ENCODE measurements around the gene GRK2. TPM values are rescaled to one million over a fixed set of nuclear protein-coding genes. Genes with fewer than 3 reads are reported as not detected.

Gene GRK2
- polyA plus RNA-seq, 1 donor (not counting 4 experiments of a cell fraction or from before 2014, with no cell fraction given) = 21.1 TPM

GRCh38 chr11:67300256-67300755, 34.0 kb downstream of the GRK2 start:
- H3K36me3 ChIP-seq (ENCODE audit: control insufficient read depth in 2 of 2, extremely low read depth in 1 of 2, insufficient read depth in 2 of 2, low read length in 2 of 2) = peaks cover 31 to 32% of the 10 kb centered on the region in 2 experiments
- no peak overlapping the region for H2AFZ ChIP-seq (ENCODE audit: control insufficient read depth, low read length)
- H3K4me2 ChIP-seq (ENCODE audit: control insufficient read depth, extremely low read depth, insufficient read depth, low read depth, low read length) = no peak overlapping the region
- dilution Hi-C loops (cut with MboI; ENCODE audit: extremely low pct_ligation_motif_present, low sequenced_read_pairs) = no loop called here
- peaks cover 22% of the 10 kb centered on the region for H3K4me1 ChIP-seq (ENCODE audit: control insufficient read depth, extremely low read depth, insufficient read depth, low read length)
- no peaks in the 10 kb centered on the region for H3K27me3 ChIP-seq (ENCODE audit: control insufficient read depth, extremely low read depth, insufficient read depth, low read length)
- FAIRE-seq (no peak), DNase-seq (ENCODE audit: low read depth, low spot score) (no peak)
- H4K20me1 ChIP-seq (ENCODE audit: control insufficient read depth, extremely low read depth, insufficient read depth, low read length) = no peaks in the 10 kb centered on the region
- peaks cover 7% of the 10 kb centered on the region for H3K79me2 ChIP-seq (ENCODE audit: control insufficient read depth, insufficient read depth, low read length)
- peaks cover 3% of the 10 kb centered on the region for H3K9me3 ChIP-seq (ENCODE audit: control insufficient read depth, low read depth, low read length)
- TF ChIP-seq EZH2 (IDR thresholded peaks at IDR 0.05; ENCODE audit: low read length) = no peak
- TF ChIP-seq CTCF (optimal IDR thresholded peaks at IDR 0.05 in 1 of 3, IDR thresholded peaks at IDR 0.05 in 1 of 3, conservative IDR thresholded peaks at IDR 0.05 in 1 of 3; ENCODE audit: extremely low read depth in 1 of 3, insufficient read depth in 2 of 3, low read length in 3 of 3) = no peak
- H3K4me3 ChIP-seq (ENCODE audit: control insufficient read depth in 2 of 3, extremely low read depth in 1 of 3, insufficient read depth in 2 of 3, low read depth in 1 of 3, low read length in 3 of 3) = no peak overlapping the region
- no peaks in the 10 kb centered on the region for H3K9me1 ChIP-seq (ENCODE audit: control insufficient read depth, extremely low read depth, insufficient read depth, low read length)
- no peak overlapping the region for H3K9ac ChIP-seq (ENCODE audit: control insufficient read depth, extremely low read depth, insufficient read depth, low read length)
- no peak overlapping the region for H3K27ac ChIP-seq (ENCODE audit: control insufficient read depth, insufficient read depth, low read length)

GRCh38 chr11:67300756-67301312, 34.6 kb downstream of the GRK2 start:
- H3K4me2 ChIP-seq (ENCODE audit: control insufficient read depth, extremely low read depth, insufficient read depth, low read depth, low read length) = no peak overlapping the region
- no peak overlapping the region for H3K9ac ChIP-seq (ENCODE audit: control insufficient read depth, extremely low read depth, insufficient read depth, low read length)
- dilution Hi-C loops (cut with MboI; ENCODE audit: extremely low pct_ligation_motif_present, low sequenced_read_pairs) = no loop called here
- peaks cover 2% of the 10 kb centered on the region for H3K9me3 ChIP-seq (ENCODE audit: control insufficient read depth, low read depth, low read length)
- H3K9me1 ChIP-seq (ENCODE audit: control insufficient read depth, extremely low read depth, insufficient read depth, low read length) = no peaks in the 10 kb centered on the region
- peaks cover 5% of the 10 kb centered on the region for H3K79me2 ChIP-seq (ENCODE audit: control insufficient read depth, insufficient read depth, low read length)
- no peak for TF ChIP-seq EZH2 (IDR thresholded peaks at IDR 0.05; ENCODE audit: low read length)
- no peak for TF ChIP-seq CTCF (optimal IDR thresholded peaks at IDR 0.05 in 1 of 3, IDR thresholded peaks at IDR 0.05 in 1 of 3, conservative IDR thresholded peaks at IDR 0.05 in 1 of 3; ENCODE audit: extremely low read depth in 1 of 3, insufficient read depth in 2 of 3, low read length in 3 of 3)
- H3K36me3 ChIP-seq (ENCODE audit: control insufficient read depth in 2 of 2, extremely low read depth in 1 of 2, insufficient read depth in 2 of 2, low read length in 2 of 2) = peaks cover 31 to 32% of the 10 kb centered on the region in 2 experiments
- no peak overlapping the region for H2AFZ ChIP-seq (ENCODE audit: control insufficient read depth, low read length)
- no peak for DNase-seq (ENCODE audit: low read depth, low spot score)
- no peaks in the 10 kb centered on the region for H4K20me1 ChIP-seq (ENCODE audit: control insufficient read depth, extremely low read depth, insufficient read depth, low read length)
- H3K27ac ChIP-seq (ENCODE audit: control insufficient read depth, insufficient read depth, low read length) = no peak overlapping the region
- no peak overlapping the region for H3K4me3 ChIP-seq (ENCODE audit: control insufficient read depth in 2 of 3, extremely low read depth in 1 of 3, insufficient read depth in 2 of 3, low read depth in 1 of 3, low read length in 3 of 3)
- H3K27me3 ChIP-seq (ENCODE audit: control insufficient read depth, extremely low read depth, insufficient read depth, low read length) = no peaks in the 10 kb centered on the region
- no peak for FAIRE-seq
- H3K4me1 ChIP-seq (ENCODE audit: control insufficient read depth, extremely low read depth, insufficient read depth, low read length) = peaks cover 22% of the 10 kb centered on the region

All from keratinocyte (primary cell).